ENCODE measurements around the gene SLC10A6.
A peak's percentile ranks its signal among the peaks of the same experiment; 100 is the strongest.

The SLC10A6 gene

DNA sequence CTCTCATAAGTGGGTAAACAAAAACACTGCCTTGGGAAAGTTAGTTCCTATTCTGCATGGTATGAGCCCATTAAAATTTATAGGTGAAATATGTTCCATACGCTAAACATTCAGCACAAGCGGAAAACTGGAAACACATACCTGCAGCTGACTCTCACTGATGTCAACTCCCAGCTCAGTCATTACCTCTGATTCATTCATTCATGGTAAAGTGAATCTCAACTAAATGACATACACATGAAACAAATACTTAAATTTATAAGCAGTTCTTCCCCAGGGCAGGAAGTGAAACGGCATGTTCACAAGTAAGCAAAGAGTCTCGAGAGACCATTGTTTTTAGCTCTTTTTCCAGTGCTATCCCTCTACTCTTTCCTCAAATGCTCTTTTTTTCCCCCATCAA is 1.6 kb downstream of the SLC10A6 start:
- DNase-seq = no peak

DNA sequence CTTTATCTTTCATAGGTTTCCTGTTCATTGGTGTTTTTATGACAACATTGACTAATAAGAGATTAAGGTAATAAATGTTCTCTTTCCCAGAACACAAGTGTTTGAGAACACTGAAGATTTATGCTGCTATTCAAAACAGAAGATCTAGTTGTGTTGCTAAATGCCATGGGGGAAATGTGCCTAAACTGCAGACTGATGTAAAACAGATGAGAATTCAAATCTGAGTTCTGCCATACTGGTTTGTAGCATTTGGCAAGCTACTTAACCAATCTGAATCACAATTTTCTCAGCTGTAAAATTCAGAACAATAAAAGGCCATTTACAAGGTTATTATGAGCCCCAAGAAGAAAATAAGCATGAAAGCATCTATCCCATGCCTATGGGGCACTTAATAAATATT is 2.3 kb downstream of the SLC10A6 start:
- DNase-seq = peak; percentile 33

GRCh38 chr4:86845593-86845992 is 3.6 kb downstream of the SLC10A6 start:
- no peak for DNase-seq

DNA sequence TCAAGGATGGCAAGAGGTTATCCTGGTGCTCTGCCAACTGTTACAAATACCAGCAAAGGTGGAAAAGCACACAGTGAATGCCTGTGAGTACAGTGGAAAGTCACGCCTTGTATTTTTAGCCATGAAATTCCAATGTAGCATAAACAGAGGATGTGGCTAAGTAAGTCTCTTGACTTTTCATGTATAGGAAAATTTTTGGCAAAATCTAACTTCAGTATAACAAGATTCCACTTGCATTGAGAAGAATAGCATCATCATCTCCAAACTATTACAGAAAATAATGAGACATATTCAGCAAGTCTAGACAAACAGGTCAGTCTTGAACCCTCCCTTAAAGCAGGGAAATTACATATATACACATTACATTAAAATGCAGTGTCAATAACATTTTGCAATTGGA is 7.9 kb downstream of the SLC10A6 start:
- DNase-seq = no peak

GRCh38 chr4:86840858-86841257 is 8.3 kb downstream of the SLC10A6 start:
- peak; percentile 28 for DNase-seq

DNA sequence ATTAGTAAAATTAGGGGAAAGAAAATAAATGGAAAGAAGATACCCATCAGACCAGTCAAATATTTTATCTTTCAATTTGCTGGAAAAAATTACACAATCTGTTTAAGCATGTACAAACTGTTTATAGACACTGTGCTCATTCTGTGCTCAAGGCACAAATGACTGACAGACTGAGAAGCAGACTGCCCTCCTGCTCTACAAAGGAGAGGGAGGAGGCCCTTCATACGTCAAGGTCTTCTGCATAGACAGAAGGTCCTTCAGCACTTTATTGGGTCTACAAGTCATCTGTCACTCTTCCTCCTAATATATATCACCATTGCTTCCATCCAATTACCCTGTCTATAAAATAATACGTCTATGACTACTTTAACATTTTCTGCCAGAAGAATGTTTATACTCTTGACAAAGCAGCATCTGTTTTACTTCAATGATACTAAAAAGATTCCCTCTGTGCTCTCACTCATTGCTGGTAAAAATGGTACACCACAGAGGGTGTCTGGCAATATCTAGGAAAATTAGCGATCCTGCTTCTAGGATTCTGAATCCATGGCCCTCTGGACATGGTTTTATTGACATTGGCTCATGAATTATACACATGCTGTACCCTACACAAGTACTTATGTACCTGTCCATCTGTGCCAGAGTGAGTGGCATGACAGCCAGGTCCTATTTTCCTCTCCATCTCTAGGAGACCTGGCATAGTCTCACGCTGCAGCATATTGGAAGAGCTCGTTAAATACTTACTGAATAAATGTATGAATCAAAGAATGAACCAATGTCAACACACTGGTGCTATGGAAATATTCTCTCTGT is 11.3 kb downstream of the SLC10A6 start:
- DNase-seq = no peak

GRCh38 chr4:86835677-86836076 is 13.5 kb downstream of the SLC10A6 start:
- no peak for DNase-seq

- DNase-seq = peak; percentile 78
Observed at GRCh38 chr4:86834901-86835300, 14.3 kb downstream of the SLC10A6 start.

- DNase-seq = no peak
Observed at GRCh38 chr4:86833615-86834014, 15.6 kb downstream of the SLC10A6 start.

- DNase-seq = peak; percentile 86
Observed at GRCh38 chr4:86831262-86832130, 17.7 kb downstream of the SLC10A6 start.

- no peak for DNase-seq
Observed at GRCh38 chr4:86825511-86825910, 23.7 kb downstream of the SLC10A6 start.

GRCh38 chr4:86822136-86822535 is 27.0 kb downstream of the SLC10A6 start:
- DNase-seq = no peak

DNA sequence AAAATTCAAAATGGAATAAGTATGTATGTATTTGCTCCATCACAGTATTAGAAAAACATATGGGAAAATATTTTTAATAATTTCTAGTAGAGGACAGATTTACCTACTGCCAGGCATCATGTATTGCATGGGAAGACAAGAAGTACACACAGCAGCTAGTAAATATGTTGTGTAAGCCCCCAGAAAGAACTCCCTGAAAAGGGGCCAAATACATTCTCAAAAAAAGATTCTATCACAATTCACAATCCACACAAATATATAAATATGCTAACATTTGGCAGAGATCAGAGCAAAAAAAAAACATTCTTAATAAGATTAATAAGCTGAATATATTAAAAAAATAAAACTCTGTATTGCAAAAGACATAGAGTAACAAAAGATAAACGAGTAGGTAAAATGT is 28.0 kb downstream of the SLC10A6 start:
- no peak for DNase-seq

DNA sequence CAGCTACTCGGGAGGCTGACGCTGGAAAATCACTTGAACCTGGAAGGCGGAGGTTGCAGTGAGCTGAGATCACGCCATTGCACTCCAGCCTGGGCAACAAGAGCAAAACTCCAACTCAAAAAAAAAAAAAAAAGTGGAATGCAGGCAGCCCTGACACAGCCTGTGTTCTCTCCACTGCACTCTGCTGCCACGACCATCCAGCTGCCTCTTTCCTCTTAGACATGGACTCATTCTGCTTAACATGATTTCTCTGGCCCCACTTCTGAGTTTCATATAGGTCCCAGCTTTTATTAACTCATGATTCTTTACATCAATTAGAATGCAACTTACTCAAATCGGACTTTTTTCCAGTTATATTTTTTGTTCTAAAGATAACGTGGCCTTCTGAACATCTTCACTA is 29.6 kb downstream of the SLC10A6 start:
- no peak for DNase-seq

DNA sequence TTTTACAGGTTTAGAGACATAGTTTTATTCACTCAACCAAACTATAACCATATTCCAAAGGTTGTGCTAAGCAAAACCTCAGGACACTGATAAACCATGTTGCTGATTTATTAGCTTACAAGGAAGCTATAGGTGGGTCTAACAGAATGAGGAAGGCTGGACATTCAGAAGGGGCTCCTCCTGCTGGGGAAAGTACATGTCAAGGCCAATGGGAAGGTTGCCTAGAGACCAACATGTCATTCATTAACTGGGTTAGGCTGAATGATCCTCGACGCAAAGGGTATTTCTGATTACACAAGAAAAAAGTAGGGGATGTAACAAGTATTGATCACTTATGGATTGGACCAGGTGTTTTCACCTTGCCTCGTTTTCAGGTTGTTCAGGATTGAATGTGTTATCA is 30.3 kb downstream of the SLC10A6 start:
- DNase-seq = no peak

DNA sequence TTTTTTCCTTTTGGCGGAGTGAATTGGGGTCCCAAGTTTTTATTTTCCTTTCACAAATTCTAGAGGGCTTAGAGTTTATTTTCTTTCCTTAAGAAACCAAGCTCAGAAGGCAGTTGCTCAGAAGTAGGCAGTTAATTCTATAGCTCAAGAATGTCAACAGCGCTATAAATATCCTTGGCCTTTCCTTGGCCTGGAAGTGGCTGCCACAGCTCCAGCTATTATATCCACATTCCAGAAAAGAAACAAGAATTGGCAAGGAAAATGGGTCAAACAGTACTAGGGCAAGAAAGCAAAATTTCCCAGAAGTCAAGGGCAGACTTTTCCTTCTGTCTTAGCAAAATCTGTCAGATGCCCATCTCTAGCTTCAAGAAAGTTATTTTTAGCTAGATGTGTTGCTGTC is 31.0 kb downstream of the SLC10A6 start:
- DNase-seq = peak; percentile 61

DNA sequence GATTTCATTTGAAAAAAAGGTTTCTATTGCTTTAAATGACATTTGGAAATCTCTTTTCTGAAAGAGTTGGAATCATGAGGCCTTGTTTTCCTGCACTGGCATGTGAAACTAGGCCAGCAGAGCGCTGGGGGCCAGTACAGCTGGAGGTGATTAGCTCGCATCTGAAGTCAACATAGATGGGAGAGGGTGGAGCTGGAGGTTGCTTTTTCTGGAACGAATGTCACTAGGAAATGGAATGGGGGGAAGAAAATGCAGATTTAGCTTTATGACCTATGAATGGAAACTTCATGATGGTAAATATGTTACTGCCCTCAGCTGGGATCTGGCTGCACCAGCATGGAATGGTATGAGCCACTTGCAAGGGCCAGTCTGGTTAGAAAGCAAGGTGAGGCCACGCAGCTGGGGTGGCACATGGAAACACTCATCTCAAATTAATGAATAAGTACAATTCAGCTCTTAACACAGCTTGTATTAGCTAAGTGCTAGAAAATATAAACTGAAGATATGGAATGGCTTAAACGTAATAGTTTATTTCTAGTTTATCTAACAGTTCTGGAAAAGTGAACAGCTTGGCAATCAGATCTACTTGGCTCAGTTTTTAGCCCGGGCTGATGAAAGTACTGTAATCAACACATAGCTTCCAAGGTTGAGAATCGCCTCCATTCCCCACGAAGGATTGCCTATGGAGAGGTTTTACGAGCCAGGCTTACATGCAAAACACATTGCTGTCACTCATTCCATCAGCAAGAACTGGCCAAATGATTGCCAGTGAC is 32.5 kb downstream of the SLC10A6 start:
- peak; percentile 76 for DNase-seq

DNA sequence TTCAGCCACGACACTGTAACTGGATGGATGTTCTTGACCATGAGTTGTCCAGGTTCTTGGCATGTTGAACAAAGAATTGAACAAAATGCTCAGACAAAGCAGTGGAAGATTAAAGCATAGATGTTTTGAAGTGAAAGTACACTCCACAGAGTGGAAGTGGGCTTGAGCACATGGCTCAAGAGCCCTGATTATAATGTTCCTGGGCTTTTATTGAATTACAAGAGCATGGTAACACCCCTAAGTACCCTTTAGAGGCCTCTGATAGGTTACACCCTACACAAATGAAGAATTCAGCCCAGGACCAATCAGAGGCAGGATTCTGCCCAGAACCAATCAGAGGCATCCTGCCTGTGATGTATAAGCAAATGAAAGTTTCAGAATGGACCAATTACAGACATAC is 33.5 kb downstream of the SLC10A6 start:
- no peak for DNase-seq

DNA sequence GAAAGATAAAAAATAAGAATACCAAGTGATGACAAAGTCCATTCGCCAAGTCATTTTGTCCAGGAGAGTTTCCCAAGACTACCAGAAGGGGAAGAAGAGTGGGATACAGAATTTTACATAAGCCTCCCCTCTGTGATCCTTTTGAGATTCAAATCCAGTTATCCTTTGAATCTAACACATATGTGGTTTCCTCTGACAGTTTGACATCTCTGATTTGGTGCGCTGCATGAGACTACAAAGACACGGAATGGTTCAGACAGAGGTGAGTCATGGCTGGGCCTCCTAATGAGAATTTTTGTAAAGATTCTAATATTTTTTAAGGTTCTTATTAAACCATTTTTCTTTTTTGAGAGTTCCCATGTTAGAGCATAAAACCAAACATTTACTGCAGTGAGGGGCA is 38.3 kb downstream of the SLC10A6 start:
- DNase-seq = no peak

DNA sequence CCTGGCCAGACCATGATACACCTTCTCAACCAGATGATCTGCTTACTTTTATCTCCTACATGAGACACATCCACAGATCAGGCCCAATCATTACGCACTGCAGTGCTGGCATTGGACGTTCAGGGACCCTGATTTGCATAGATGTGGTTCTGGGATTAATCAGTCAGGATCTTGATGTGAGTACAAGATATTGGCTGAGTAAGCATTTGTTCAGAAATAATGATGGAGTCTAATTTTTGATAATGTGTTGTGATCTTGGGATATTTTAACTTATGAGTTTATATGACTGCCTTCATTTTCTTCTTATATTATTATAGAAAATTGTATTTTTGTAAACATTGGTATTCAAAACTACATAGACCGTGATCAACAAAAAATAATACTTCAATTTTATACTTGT is 39.4 kb downstream of the SLC10A6 start:
- DNase-seq = no peak

DNA sequence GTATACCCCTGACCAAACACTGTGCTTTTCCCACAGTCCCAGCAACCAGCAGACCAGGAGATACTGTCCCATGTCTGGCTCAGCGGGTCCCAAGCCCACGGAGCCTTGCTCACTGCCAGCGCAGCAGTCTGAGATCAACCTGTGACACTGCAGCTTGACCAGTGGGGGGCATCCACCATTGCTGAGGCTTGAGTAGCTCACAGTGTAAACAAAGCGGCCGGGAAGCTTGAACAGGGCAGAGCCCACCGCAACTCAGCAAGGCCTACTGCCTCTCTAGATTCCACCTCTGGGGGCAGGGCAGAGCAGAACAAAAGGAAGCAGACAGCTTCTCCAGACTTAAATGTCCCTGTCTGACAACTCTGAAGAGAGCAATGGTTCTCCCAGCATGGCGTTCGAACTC is 58.1 kb downstream of the SLC10A6 start:
- no peak for DNase-seq

DNA sequence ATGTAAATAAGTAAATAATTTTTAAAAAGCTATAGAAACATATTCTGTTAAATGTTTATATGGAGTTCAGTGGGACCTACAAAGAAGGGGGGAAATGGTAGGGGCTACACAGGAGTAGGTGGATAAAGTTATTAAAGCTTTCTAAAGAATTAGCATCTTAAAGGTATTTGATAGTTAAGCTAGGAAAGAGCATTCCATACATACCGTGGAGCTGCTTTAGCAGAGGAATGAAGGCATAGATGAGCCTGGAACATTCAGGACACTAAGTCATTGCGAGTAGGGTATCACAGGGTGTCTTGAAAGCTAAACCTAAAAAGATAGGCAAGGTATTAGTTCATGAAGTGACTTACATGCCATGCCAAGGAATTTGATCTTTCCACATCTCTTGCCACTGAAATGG is 60.4 kb downstream of the SLC10A6 start:
- DNase-seq = no peak

DNA sequence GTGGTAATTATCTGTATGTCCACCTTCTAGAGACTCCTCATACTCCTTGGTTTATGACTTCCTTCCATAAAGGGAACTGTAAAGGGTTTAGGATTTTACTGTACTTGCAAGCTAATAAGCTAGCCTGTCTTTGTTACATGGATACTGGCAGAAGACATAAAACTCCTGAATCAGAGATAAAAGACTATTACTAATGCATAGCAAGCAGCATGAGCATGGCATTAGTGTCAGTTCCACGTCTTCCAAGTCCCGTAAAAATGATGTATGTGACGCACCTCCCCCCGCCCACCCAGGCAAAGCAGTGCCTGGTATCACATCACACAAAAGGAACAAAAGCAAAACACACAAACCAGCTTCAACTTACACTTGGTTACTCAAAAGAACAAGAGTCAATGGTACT is 71.0 kb downstream of the SLC10A6 start:
- no peak for DNase-seq
